Measurements from ENCODE around the gene SLC25A36. TPM values are rescaled to one million over a fixed set of nuclear protein-coding genes. Genes with fewer than 3 reads are reported as not detected.
"Not testable (repeated sequence)": the region's sequence is repeated elsewhere in the genome, so short reads cannot be mapped to it uniquely, and the experiment has no call there.

Gene SLC25A36
- total and polyA plus RNA-seq, 4 donors = 1.5 to 20.5 (median 5.4) TPM

DNA sequence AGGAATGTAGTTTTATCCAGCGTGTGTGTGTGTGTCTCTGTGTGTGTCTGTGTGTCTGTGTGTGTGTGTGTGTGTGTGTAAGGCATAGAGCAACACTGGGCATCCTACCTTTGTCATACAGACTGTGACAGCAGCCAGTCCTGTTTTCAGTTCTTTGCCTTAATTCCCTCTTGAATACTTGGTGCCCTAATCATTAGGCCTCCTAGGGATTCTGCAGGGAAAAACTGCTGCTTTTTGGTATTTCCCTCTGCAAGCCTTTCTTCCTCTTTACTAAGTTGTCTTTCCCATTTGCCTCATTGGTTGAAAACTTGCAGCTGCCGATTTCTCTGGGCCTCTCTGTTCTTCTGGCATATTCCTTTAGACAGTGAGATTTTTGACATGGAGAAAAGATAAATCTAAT, 9.2 kb downstream of the SLC25A36 start:
- Histone ChIP-seq H3K27ac (ENCODE audit: low read depth in 1 of 2, low read length in 2 of 2) (no peak overlapping the region), H3K9ac (ENCODE audit: low read depth in 1 of 2, low read length in 2 of 2) (no peak overlapping the region), H3K36me3 (ENCODE audit: control insufficient read depth in 4 of 4, insufficient read depth in 3 of 4, low read depth in 1 of 4, low read length in 3 of 4) (no peaks in the 10 kb centered on the region), H3K9me3 (ENCODE audit: control insufficient read depth in 4 of 4, low read length in 3 of 4) (no peaks in the 10 kb centered on the region), H3K4me3 (ENCODE audit: low read depth in 1 of 3, low read length in 3 of 3) (no peak overlapping the region), H3K4me1 (ENCODE audit: control insufficient read depth in 4 of 4, insufficient read depth in 4 of 4, low read length in 3 of 4) (no peaks in the 10 kb centered on the region), H3K27me3 (ENCODE audit: control insufficient read depth in 4 of 4, insufficient read depth in 4 of 4, low read length in 3 of 4) (peaks cover 0 to 2% (median 0%) of the 10 kb centered on the region in 4 donors)
- TF ChIP-seq RXRA (IDR thresholded peaks at IDR 0.05) (no peak), HNF4A (conservative IDR thresholded peaks at IDR 0.05) (no peak), HNF4G (IDR thresholded peaks at IDR 0.05) (no peak), EGR1 (IDR thresholded peaks at IDR 0.05; ENCODE audit: low read depth in 2 of 2) (no peak), JUND (IDR thresholded peaks at IDR 0.05) (no peak), GABPA (IDR thresholded peaks at IDR 0.05 in 1 of 2, conservative IDR thresholded peaks at IDR 0.05 in 1 of 2) (no peak), YY1 (IDR thresholded peaks at IDR 0.05) (no peak), FOXA2 (IDR thresholded peaks at IDR 0.05) (no peak), NR2F2 (IDR thresholded peaks at IDR 0.05) (no peak), RAD21 (IDR thresholded peaks at IDR 0.05) (no peak), SP1 (IDR thresholded peaks at IDR 0.05) (no peak)
- TF ChIP-seq, protein P1, sequence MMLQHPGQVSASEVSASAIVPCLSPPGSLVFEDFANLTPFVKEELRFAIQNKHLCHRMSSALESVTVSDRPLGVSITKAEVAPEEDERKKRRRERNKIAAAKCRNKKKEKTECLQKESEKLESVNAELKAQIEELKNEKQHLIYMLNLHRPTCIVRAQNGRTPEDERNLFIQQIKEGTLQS (IDR thresholded peaks at IDR 0.05) = no peak
- TF ChIP-seq, protein P2, sequence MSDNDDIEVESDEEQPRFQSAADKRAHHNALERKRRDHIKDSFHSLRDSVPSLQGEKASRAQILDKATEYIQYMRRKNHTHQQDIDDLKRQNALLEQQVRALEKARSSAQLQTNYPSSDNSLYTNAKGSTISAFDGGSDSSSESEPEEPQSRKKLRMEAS (IDR thresholded peaks at IDR 0.05) = no peak
- TF ChIP-seq, protein P3, sequence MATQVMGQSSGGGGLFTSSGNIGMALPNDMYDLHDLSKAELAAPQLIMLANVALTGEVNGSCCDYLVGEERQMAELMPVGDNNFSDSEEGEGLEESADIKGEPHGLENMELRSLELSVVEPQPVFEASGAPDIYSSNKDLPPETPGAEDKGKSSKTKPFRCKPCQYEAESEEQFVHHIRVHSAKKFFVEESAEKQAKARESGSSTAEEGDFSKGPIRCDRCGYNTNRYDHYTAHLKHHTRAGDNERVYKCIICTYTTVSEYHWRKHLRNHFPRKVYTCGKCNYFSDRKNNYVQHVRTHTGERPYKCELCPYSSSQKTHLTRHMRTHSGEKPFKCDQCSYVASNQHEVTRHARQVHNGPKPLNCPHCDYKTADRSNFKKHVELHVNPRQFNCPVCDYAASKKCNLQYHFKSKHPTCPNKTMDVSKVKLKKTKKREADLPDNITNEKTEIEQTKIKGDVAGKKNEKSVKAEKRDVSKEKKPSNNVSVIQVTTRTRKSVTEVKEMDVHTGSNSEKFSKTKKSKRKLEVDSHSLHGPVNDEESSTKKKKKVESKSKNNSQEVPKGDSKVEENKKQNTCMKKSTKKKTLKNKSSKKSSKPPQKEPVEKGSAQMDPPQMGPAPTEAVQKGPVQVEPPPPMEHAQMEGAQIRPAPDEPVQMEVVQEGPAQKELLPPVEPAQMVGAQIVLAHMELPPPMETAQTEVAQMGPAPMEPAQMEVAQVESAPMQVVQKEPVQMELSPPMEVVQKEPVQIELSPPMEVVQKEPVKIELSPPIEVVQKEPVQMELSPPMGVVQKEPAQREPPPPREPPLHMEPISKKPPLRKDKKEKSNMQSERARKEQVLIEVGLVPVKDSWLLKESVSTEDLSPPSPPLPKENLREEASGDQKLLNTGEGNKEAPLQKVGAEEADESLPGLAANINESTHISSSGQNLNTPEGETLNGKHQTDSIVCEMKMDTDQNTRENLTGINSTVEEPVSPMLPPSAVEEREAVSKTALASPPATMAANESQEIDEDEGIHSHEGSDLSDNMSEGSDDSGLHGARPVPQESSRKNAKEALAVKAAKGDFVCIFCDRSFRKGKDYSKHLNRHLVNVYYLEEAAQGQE (IDR thresholded peaks at IDR 0.05) = no peak
- TF ChIP-seq, protein P4, sequence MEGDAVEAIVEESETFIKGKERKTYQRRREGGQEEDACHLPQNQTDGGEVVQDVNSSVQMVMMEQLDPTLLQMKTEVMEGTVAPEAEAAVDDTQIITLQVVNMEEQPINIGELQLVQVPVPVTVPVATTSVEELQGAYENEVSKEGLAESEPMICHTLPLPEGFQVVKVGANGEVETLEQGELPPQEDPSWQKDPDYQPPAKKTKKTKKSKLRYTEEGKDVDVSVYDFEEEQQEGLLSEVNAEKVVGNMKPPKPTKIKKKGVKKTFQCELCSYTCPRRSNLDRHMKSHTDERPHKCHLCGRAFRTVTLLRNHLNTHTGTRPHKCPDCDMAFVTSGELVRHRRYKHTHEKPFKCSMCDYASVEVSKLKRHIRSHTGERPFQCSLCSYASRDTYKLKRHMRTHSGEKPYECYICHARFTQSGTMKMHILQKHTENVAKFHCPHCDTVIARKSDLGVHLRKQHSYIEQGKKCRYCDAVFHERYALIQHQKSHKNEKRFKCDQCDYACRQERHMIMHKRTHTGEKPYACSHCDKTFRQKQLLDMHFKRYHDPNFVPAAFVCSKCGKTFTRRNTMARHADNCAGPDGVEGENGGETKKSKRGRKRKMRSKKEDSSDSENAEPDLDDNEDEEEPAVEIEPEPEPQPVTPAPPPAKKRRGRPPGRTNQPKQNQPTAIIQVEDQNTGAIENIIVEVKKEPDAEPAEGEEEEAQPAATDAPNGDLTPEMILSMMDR (IDR thresholded peaks at IDR 0.05; ENCODE audit: low read depth, low read length, missing input control) = no peak
- DNase-seq (ENCODE audit: low spot score) = no peak
- 80% methylated on average over 2 of the region's 2 CpGs for WGBS

DNA sequence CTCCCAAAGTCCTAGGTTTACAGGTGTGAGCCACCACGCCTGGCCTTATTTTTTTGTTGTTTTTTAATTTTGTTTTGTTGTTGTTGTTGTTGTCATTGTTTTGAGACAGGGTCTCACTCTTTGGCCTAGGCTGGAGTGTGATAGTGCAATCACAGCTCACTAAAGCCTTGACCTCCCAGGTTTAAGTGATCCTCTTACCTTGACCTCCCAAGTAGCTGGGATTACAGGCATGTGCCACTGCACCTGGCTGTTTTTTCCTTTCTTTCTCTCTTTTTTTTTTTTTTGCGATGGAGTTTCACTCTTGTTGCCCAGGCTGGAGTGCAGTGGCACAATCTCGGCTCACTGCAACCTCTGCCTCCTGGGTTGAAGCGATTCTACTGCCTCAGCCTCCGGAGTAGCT, 10.1 kb downstream of the SLC25A36 start:
- not testable (repeated sequence) for H3K9ac ChIP-seq (ENCODE audit: low read depth in 1 of 2, low read length in 2 of 2); H3K9me3 ChIP-seq (ENCODE audit: control insufficient read depth in 4 of 4, low read length in 3 of 4); H3K27ac ChIP-seq (ENCODE audit: low read depth in 1 of 2, low read length in 2 of 2); H3K27me3 ChIP-seq (ENCODE audit: control insufficient read depth in 4 of 4, insufficient read depth in 4 of 4, low read length in 3 of 4); H3K36me3 ChIP-seq (ENCODE audit: control insufficient read depth in 4 of 4, insufficient read depth in 3 of 4, low read depth in 1 of 4, low read length in 3 of 4); H3K4me1 ChIP-seq (ENCODE audit: control insufficient read depth in 4 of 4, insufficient read depth in 4 of 4, low read length in 3 of 4); H3K4me3 ChIP-seq (ENCODE audit: low read depth in 1 of 3, low read length in 3 of 3); DNase-seq (ENCODE audit: low spot score)
- 96% methylated on average over 5 of the region's 5 CpGs for WGBS
